Measurements from ENCODE around the gene ACP6.

DNA sequence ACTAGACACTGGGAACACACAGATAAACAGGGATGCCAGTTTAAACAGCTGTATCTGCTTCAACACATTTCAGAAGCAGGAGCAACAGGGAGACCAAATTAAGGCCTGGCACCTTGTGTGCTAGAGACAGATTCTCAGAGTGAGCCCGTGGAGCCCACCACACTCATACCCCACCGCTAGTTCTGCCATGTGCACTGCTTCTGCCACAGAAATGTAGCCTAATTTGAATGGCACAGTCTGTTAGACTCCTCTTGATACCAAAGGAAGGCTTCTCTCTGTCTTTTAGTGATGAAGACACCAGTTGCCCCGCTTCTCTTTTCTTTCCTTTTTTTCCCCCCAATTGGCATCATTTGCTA is 29.3 kb upstream of the ACP6 start:
- TF ChIP-seq EZH2 (IDR thresholded peaks at IDR 0.05; ENCODE audit: borderline replicate concordance, low read depth, low read length, severe bottlenecking): no peak
- TF ChIP-seq, protein P1, sequence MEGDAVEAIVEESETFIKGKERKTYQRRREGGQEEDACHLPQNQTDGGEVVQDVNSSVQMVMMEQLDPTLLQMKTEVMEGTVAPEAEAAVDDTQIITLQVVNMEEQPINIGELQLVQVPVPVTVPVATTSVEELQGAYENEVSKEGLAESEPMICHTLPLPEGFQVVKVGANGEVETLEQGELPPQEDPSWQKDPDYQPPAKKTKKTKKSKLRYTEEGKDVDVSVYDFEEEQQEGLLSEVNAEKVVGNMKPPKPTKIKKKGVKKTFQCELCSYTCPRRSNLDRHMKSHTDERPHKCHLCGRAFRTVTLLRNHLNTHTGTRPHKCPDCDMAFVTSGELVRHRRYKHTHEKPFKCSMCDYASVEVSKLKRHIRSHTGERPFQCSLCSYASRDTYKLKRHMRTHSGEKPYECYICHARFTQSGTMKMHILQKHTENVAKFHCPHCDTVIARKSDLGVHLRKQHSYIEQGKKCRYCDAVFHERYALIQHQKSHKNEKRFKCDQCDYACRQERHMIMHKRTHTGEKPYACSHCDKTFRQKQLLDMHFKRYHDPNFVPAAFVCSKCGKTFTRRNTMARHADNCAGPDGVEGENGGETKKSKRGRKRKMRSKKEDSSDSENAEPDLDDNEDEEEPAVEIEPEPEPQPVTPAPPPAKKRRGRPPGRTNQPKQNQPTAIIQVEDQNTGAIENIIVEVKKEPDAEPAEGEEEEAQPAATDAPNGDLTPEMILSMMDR (IDR thresholded peaks at IDR 0.05; ENCODE audit: borderline replicate concordance, extremely low read depth, low read length, poor library complexity, severe bottlenecking): no peak

All from DND-41 (cell line).